ENCODE data around the gene UBA3. TPM values are rescaled to one million over a fixed set of nuclear protein-coding genes. Genes with fewer than 3 reads are reported as not detected.

The UBA3 gene
- total RNA-seq, 1 experiment from 2014 or later = 47.1 TPM

DNA sequence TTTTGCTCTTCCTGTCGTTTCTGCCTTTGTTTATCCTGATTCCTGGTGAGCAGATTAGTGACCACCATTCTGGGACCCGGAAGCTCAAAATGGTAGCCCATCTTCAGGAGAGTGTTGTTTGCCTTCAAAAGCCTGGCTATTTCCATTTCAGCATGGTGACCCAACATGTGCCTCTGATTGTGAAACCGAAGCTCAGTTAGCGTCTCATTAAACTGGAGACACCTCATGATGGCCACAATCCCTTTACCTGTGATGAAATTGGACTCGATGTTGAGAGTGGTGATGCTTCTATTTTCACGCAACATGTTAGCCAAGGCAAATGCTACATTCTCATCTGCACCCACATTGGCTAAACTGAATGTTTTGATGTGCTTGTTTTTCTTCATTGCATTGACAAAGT, 39.0 kb upstream of the UBA3 start:
- Histone ChIP-seq H3K27me3 (ENCODE audit: control insufficient read depth, insufficient read depth, low read length) (no peaks in the 10 kb centered on the region), H3K9me3 (ENCODE audit: control insufficient read depth, insufficient read depth, low read depth, low read length) (no peaks in the 10 kb centered on the region), H3K4me1 (ENCODE audit: control insufficient read depth, insufficient read depth, low read length) (no peaks in the 10 kb centered on the region), H3K27ac (ENCODE audit: low read length) (no peak overlapping the region), H3K4me3 (ENCODE audit: low read depth in 2 of 2, low read length in 2 of 2) (no peak overlapping the region), H3K36me3 (ENCODE audit: control insufficient read depth, insufficient read depth, low read length) (no peaks in the 10 kb centered on the region)
- intact Hi-C loops (cut with micrococcal nuclease; ENCODE audit: unreplicated experiment) = no loop called here
- no TSS peak for BruUV-seq (replicated peaks)
- no peak for ATAC-seq
- ChIA-PET POLR2A (no interaction called here), CTCF (no interaction called here)
- in situ Hi-C loops (cut with HindIII; ENCODE audit: low pct_unique_long_range_greater_than_20kb, low sequenced_read_pairs) = no loop called here
- DNase-seq (ENCODE audit: low read depth, low spot score) = no peak
- TF ChIP-seq SIN3A (IDR thresholded peaks at IDR 0.05; ENCODE audit: borderline replicate concordance, insufficient read depth, low read depth, low read length) (no peak), POLR2AphosphoS5 (IDR thresholded peaks at IDR 0.05; ENCODE audit: low read depth, low read length) (no peak), CTCF (IDR thresholded peaks at IDR 0.05) (no peak), REST (IDR thresholded peaks at IDR 0.05; ENCODE audit: insufficient read depth in 1 of 2, low read depth in 2 of 2, low read length in 1 of 2) (no peak), TCF7L2 (IDR thresholded peaks at IDR 0.05; ENCODE audit: low read depth, low read length) (no peak)

GRCh38 chr3:69118555-69118954, 38.4 kb upstream of the UBA3 start:
- no TSS peak for BruUV-seq (replicated peaks)

More at GRCh38 chr3:69118555-69118954, 38.4 kb upstream of the UBA3 start:
- no peak for DNase-seq (ENCODE audit: low read depth, low spot score)
- no peak for ATAC-seq
- intact Hi-C loops (cut with micrococcal nuclease; ENCODE audit: unreplicated experiment) (no loop called here), in situ Hi-C loops (cut with HindIII; ENCODE audit: low pct_unique_long_range_greater_than_20kb, low sequenced_read_pairs) (no loop called here)
- no peaks in the 10 kb centered on the region for H3K36me3 ChIP-seq (ENCODE audit: control insufficient read depth, insufficient read depth, low read length)
- no peaks in the 10 kb centered on the region for H3K27me3 ChIP-seq (ENCODE audit: control insufficient read depth, insufficient read depth, low read length)
- H3K4me1 ChIP-seq (ENCODE audit: control insufficient read depth, insufficient read depth, low read length) = no peaks in the 10 kb centered on the region
- ChIA-PET CTCF (no interaction called here), POLR2A (no interaction called here)
- H3K27ac ChIP-seq (ENCODE audit: low read length) = no peak overlapping the region
- no peak for TF ChIP-seq SIN3A (IDR thresholded peaks at IDR 0.05; ENCODE audit: borderline replicate concordance, insufficient read depth, low read depth, low read length)
- no peak for TF ChIP-seq CTCF (IDR thresholded peaks at IDR 0.05)
- no peak for TF ChIP-seq REST (IDR thresholded peaks at IDR 0.05; ENCODE audit: insufficient read depth in 1 of 2, low read depth in 2 of 2, low read length in 1 of 2)
- TF ChIP-seq TCF7L2 (IDR thresholded peaks at IDR 0.05; ENCODE audit: low read depth, low read length) = no peak
- no peak for TF ChIP-seq POLR2AphosphoS5 (IDR thresholded peaks at IDR 0.05; ENCODE audit: low read depth, low read length)
- no peaks in the 10 kb centered on the region for H3K9me3 ChIP-seq (ENCODE audit: control insufficient read depth, insufficient read depth, low read depth, low read length)
- H3K4me3 ChIP-seq (ENCODE audit: low read depth in 2 of 2, low read length in 2 of 2) = no peak overlapping the region
